KG1 (cell line): Measurements from ENCODE around the gene CNTNAP1.
"Not testable (repeated sequence)": the region's sequence is repeated elsewhere in the genome, so short reads cannot be mapped to it uniquely, and the experiment has no call there.

Experiments
- DNase-seq: peaks from one replicate; lab custom pipeline; 2025; lab: John Stamatoyannopoulos, UW

The CNTNAP1 gene

GRCh38 chr17:42681976-42682721 is at the start of gene CNTNAP1:
TSS of gene CNTNAP1 (plus strand) at chr17:42682531. CDS start at chr17:42682830, 299 bp downstream.
- no peak for DNase-seq

- DNase-seq, result no peak
Observed at GRCh38 chr17:42632949-42633444, 49.3 kb upstream of the CNTNAP1 start.

DNA sequence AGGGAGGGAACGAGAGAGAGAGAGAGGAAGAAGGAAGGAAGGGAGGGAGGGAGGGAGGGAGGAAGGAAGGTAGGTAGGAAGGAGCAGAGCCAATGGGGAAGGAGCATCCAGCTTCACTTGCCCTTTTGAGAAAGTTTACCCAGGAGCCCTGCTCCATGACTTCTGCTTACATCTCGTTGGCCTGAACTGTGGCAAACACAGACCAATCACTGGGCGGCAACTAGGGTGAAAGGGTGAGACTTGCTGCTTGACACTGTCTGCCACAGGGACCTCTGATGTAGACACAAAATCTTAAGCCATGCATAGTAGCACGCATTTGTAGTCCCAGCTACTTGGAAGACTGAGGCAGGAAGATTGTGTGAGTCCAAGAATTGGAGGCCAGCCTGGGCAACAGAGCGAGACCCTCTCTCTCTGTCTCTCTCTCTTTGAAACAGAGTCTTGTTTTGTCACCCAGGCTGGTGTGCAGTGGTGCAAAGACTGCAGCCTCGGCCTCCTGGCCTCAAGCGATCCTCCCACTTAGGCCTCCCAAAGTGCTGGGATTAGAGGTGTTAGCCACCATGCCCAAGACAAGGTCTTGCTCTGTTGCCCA is 42.7 kb upstream of the CNTNAP1 start:
- DNase-seq, result no peak

- DNase-seq, result no peak
Observed at GRCh38 chr17:42640121-42640520, 42.2 kb upstream of the CNTNAP1 start.

GRCh38 chr17:42642336-42642735 is 40.0 kb upstream of the CNTNAP1 start:
- DNase-seq, result no peak

GRCh38 chr17:42647778-42648177 is 34.6 kb upstream of the CNTNAP1 start:
- no peak for DNase-seq

DNA sequence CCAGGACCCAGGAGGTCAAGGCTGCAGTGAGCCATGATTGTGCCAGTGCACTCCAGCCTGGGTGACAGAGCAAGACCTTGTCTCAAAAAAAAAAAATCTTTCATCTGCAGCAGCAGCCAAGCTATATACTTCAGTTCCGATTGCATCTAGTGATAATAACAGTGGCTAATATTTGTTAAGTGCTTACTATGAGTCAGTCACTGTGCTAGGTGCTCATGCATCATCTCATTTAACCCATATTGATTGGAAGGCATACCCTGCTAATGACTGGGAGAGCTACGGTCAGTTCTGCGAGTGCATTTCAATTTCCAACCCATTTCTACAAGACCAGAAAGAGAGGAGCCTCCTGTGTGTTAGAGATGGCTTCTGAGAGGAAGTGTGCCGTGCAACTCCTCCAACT is 30.9 kb upstream of the CNTNAP1 start:
- no peak for DNase-seq

GRCh38 chr17:42653179-42654124 is 28.9 kb upstream of the CNTNAP1 start:
- no peak for DNase-seq

GRCh38 chr17:42655528-42655927 is 26.8 kb upstream of the CNTNAP1 start:
- no peak for DNase-seq

GRCh38 chr17:42657824-42658588 is 24.3 kb upstream of the CNTNAP1 start:
- DNase-seq, result no peak

- DNase-seq, result no peak
Observed at GRCh38 chr17:42659079-42659931, 23.0 kb upstream of the CNTNAP1 start, which contains the start of gene TUBG2. TSS of gene TUBG2 (plus strand) at chr17:42659284. CDS start at chr17:42659504, 220 bp downstream.

GRCh38 chr17:42659932-42660274 is 22.4 kb upstream of the CNTNAP1 start:
- DNase-seq, result not testable (repeated sequence)

DNA sequence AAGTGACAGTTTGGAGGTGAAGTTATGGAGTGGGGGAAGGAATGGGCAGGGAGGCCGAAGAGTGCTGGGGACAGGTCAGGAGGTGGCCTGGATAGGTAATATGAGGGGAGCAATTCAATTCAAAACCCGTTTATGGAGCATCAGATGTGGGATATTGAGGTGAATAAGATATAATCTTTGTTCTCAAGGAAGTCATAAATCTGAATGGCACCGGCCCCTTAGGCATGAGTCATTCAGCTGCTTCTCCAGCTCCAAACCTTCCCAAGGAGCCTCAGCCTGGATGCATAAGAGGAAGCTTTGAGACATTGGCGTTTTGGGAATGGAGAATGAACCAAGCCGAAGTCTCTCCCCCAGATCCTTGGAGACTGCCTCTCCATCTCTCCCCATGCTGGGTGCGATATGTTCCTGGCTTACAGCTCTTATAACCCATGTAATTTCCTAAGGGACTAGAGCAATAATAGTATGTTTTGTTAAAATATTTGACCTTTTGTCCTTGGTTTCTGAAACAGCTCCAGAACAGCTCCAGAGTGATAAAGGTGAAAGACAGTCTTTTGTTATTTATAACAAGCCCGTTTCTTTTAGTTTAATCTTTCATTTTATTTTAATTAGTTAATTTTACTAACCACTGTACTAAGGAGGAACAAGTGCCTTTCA is 21.5 kb upstream of the CNTNAP1 start:
- no peak for DNase-seq

- DNase-seq, result no peak
Observed at GRCh38 chr17:42665581-42666001, 16.7 kb upstream of the CNTNAP1 start.

- not testable (repeated sequence) for DNase-seq
Observed at GRCh38 chr17:42666126-42666525, 16.2 kb upstream of the CNTNAP1 start.

- DNase-seq, result no peak
Observed at GRCh38 chr17:42667088-42667951, 15.0 kb upstream of the CNTNAP1 start.

GRCh38 chr17:42669705-42669976 is 12.7 kb upstream of the CNTNAP1 start:
- DNase-seq, result no peak

DNA sequence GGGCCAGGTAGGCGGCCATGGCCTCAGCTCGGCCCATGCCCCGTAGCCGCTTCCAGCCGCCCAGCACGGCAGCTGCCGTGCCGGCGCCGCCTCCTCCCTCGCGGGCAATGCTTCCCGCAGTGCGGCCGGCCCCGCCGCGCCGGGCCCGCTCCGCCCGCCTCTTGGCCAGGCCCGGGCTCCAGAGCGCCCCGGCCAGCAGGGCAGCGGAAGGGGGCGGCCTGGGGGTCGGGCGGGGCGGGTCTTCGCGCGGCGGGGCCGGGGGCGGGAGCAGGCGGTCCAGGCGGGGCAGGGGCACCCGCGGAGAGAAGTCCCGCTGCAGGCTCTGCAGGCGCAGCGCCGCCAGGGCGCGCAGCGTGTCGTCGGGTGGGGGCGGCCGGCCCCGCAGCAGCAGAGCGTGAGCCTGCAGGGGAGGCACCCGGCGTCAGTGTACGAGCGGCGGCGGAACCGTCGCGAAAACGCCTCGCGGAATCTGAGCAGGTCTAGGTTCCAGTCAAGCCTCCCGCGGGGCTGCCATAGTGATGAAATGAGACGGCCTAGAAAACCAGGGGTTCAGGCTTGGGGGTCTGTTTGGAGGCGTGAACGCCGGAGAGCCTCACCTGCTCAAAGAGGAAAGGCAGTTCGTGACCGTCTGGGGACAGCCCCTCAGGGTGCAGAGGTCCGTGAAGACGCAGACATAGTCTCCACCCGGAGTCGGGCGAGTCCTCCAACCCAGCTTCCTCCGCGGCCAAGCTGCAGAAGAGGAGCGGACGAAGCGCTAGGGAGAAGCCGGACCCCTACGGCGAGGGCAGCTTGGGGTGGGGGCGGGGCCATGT is 12.1 kb upstream of the CNTNAP1 start:
- DNase-seq, result no peak
